PC-3 (cell line): Measurements from ENCODE around the gene GPC5. TPM values are rescaled to one million over a fixed set of nuclear protein-coding genes. Genes with fewer than 3 reads are reported as not detected.

Experiments used
- ATAC-seq: fragments of 200-7000 bp; cut with Tn5 transposase; 2 replicates; pipeline ENCODE4 v1.9.1; 2020; ENCODE audit warnings: mild to moderate bottlenecking, moderate library complexity
- BruUV-seq: library from RNA; stranded (reverse); fragments of 400-500 nt; replicated peaks from 2 replicates; lab custom pipeline; 2021; lab: Mats Ljungman, UMichigan
- CTCF ChIA-PET: fragments of 300-600 bp; sonication (Branson Sonifier 250); formaldehyde crosslinking; loops from one replicate; lab custom pipeline; 2022; ENCODE audit warnings: antibody characterized with exemption; lab: Charles Lee
- POLR2A ChIA-PET: fragments of 300-600 bp; sonication (Branson Sonifier 250); formaldehyde crosslinking; loops from one replicate; lab custom pipeline; 2022; ENCODE audit warnings: antibody characterized with exemption; ENCODE audit not compliant: unreplicated experiment; lab: Charles Lee
- DNase-seq: peaks from one replicate; pipeline ENCODE4 v3.0.0-alpha.2; 2015
- H2AFZ ChIP-seq: fragments of 300-600 bp; sonication (generic); 2 replicates; pipeline ENCODE4 v1.6.0; 2016; ENCODE audit warnings: antibody characterized with exemption, low read length
- H3F3A ChIP-seq: fragments of 300-600 bp; sonication (generic); one replicate; pipeline ENCODE4 v1.6.0; 2017; ENCODE audit warnings: antibody characterized with exemption, low read length, control low read depth, mild to moderate bottlenecking; ENCODE audit not compliant: unreplicated experiment
- H3K27ac ChIP-seq: fragments of 300-600 bp; sonication (generic); 2 replicates; pipeline ENCODE4 v1.5.1; 2016; ENCODE audit warnings: mild to moderate bottlenecking, low read length
- H3K27me3 ChIP-seq: fragments of 300-600 bp; sonication (generic); 2 replicates; pipeline ENCODE4 v1.6.1; 2016; ENCODE audit warnings: low read length, mixed read lengths
- H3K36me3 ChIP-seq: fragments of 300-600 bp; sonication (generic); 2 replicates; pipeline ENCODE4 v1.6.1; 2016; ENCODE audit warnings: low read depth, mixed run types, low read length, mixed read lengths
- H3K4me1 ChIP-seq: fragments of 300-600 bp; sonication (generic); 2 replicates; pipeline ENCODE4 v1.5.1; 2016; ENCODE audit warnings: low read length; ENCODE audit not compliant: insufficient read depth
- H3K4me2 ChIP-seq: fragments of 300-600 bp; sonication (generic); 2 replicates; pipeline ENCODE4 v1.6.0; 2016; ENCODE audit warnings: low read length
- H3K4me3 ChIP-seq: fragments of 300-600 bp; sonication (generic); 2 replicates; pipeline ENCODE4 v1.5.1; 2016; ENCODE audit warnings: mild to moderate bottlenecking, low read length, mixed read lengths
- H3K79me2 ChIP-seq: fragments of 300-600 bp; sonication (generic); 2 replicates; pipeline ENCODE4 v1.6.1; 2017; ENCODE audit warnings: low read length, mixed read lengths
- H3K9ac ChIP-seq: fragments of 300-600 bp; sonication (generic); 2 replicates; pipeline ENCODE4 v1.6.0; 2016; ENCODE audit warnings: mild to moderate bottlenecking, low read length
- H3K9me2 ChIP-seq: fragments of 300-600 bp; sonication (generic); replicated peaks from 2 replicates; pipeline ENCODE4 v1.6.1; 2016; ENCODE audit warnings: mixed run types, low read length, mixed read lengths
- H3K9me3 ChIP-seq: fragments of 300-600 bp; sonication (generic); 2 replicates; pipeline ENCODE4 v1.6.1; 2016; ENCODE audit warnings: low read length, mixed read lengths
- H4K20me1 ChIP-seq: fragments of 300-600 bp; sonication (generic); 2 replicates; pipeline ENCODE4 v1.6.1; 2016; ENCODE audit warnings: low read length, mixed read lengths
- CTCF ChIP-seq: fragments of 300-600 bp; sonication (generic); conservative IDR thresholded peaks from 2 replicates; pipeline ENCODE4 v1.5.1; 2017; ENCODE audit warnings: antibody characterized with exemption, low read depth, mild to moderate bottlenecking, low read length
- EZH2 ChIP-seq: fragments of 300-600 bp; sonication (generic); IDR thresholded peaks from one replicate; pipeline ENCODE4 v1.6.1; 2017; ENCODE audit warnings: antibody characterized with exemption, mild to moderate bottlenecking, low read length; ENCODE audit not compliant: unreplicated experiment
- EZH2phosphoT487 ChIP-seq: fragments of 300-600 bp; sonication (generic); IDR thresholded peaks from 2 replicates; pipeline ENCODE4 v1.6.1; 2018; ENCODE audit warnings: mild to moderate bottlenecking, antibody characterized with exemption, low read length, borderline replicate concordance
- intact Hi-C: fragments of 100-400 bp; cut with micrococcal nuclease; formaldehyde crosslinking; loops from 2 replicates; pipeline ENCODE4 v1.9.0; 2023
- total RNA-seq: library from RNA; depleted of rRNA; stranded (reverse); fragments of >200 nt; gene quantifications from 2 replicates; pipeline ENCODE4 v1.2.3, GENCODE V29; 2014

GPC5 gene
- total RNA-seq, 1 experiment from 2014 or later, result not detected

- no peaks in the 10 kb centered on the region for H3K4me1 ChIP-seq
- no peaks in the 10 kb centered on the region for H3F3A ChIP-seq
- H3K36me3 ChIP-seq, result no peaks in the 10 kb centered on the region
- no peak overlapping the region for H3K4me2 ChIP-seq
- H3K79me2 ChIP-seq, result no peaks in the 10 kb centered on the region
- H3K9ac ChIP-seq, result no peak overlapping the region
- H3K9me2 ChIP-seq, result no peaks in the 10 kb centered on the region
- no peak overlapping the region for H3K4me3 ChIP-seq
- H2AFZ ChIP-seq, result no peak overlapping the region
- ATAC-seq (no peak), DNase-seq (no peak)
- TF ChIP-seq CTCF (no peak), EZH2 (no peak), EZH2phosphoT487 (no peak)
- H4K20me1 ChIP-seq, result no peaks in the 10 kb centered on the region
- no TSS peak for BruUV-seq
- H3K27ac ChIP-seq, result no peak overlapping the region
- no peaks in the 10 kb centered on the region for H3K9me3 ChIP-seq
- intact Hi-C loops, result no loop called here
- peaks cover 21% of the 10 kb centered on the region; the same call in 1 of the 2 replicates for H3K27me3 ChIP-seq
- CTCF ChIA-PET, result no interaction called here
- POLR2A ChIA-PET, result no interaction called here
Measured at GRCh38 chr13:91389186-91389585, 9.2 kb upstream of the GPC5 start.

- ATAC-seq, result no peak
- no TSS peak for BruUV-seq
- no peak overlapping the region for H3K4me2 ChIP-seq
Measured at GRCh38 chr13:91397595-91397994, 826 bp upstream of the GPC5 start.

More at GRCh38 chr13:91397595-91397994, 826 bp upstream of the GPC5 start:
- intact Hi-C loops, result no loop called here
- Histone ChIP-seq H3K4me1 (no peaks in the 10 kb centered on the region), H3K9me3 (no peaks in the 10 kb centered on the region), H2AFZ (no peak overlapping the region), H3K27ac (no peak overlapping the region), H3K79me2 (no peaks in the 10 kb centered on the region), H4K20me1 (no peaks in the 10 kb centered on the region), H3K4me3 (no peak overlapping the region), H3F3A (no peaks in the 10 kb centered on the region), H3K36me3 (no peaks in the 10 kb centered on the region), H3K27me3 (peaks cover 27% of the 10 kb centered on the region), H3K9ac (no peak overlapping the region), H3K9me2 (no peaks in the 10 kb centered on the region)
- ChIA-PET CTCF (no interaction called here), POLR2A (no interaction called here)
- DNase-seq, result no peak
- TF ChIP-seq EZH2 (no peak), EZH2phosphoT487 (no peak), CTCF (no peak)
